Measurements from ENCODE around the gene NFATC1. TPM values are rescaled to one million over a fixed set of nuclear protein-coding genes. Genes with fewer than 3 reads are reported as not detected.

Gene NFATC1
- total RNA-seq, 3 donors from 2014 or later (not counting 1 experiment from before 2014, with no cell fraction given), result 35.8 to 47.4 (median 37.1) TPM

GRCh38 chr18:79356435-79356834, 39.3 kb upstream of the NFATC1 start:
- Mint-ChIP-seq H3K36me3 (peaks cover 7% of the 10 kb centered on the region), H3K4me1 (peaks cover 0 to 9% of the 10 kb centered on the region in 2 donors), H3K27me3 (ENCODE audit: low read depth in 2 of 2) (no peaks in the 10 kb centered on the region), H3K4me3 (no peak overlapping the region), H3K27ac (no peak overlapping the region), H3K9me3 (no peaks in the 10 kb centered on the region)
- H3K9me3 ChIP-seq (ENCODE audit: control insufficient read depth, insufficient read depth, low read length), result no peaks in the 10 kb centered on the region
- H3K27ac ChIP-seq (ENCODE audit: low read length), result no peak overlapping the region
- H3K27me3 ChIP-seq (ENCODE audit: control insufficient read depth, insufficient read depth, low read length), result no peaks in the 10 kb centered on the region
- H3K4me3 ChIP-seq (ENCODE audit: low read length), result no peak overlapping the region
- DNase-seq (no peak), ATAC-seq (no peak)
- H3K36me3 ChIP-seq (ENCODE audit: control insufficient read depth, insufficient read depth, low read length), result peaks cover 20% of the 10 kb centered on the region
- TF ChIP-seq, protein P1, sequence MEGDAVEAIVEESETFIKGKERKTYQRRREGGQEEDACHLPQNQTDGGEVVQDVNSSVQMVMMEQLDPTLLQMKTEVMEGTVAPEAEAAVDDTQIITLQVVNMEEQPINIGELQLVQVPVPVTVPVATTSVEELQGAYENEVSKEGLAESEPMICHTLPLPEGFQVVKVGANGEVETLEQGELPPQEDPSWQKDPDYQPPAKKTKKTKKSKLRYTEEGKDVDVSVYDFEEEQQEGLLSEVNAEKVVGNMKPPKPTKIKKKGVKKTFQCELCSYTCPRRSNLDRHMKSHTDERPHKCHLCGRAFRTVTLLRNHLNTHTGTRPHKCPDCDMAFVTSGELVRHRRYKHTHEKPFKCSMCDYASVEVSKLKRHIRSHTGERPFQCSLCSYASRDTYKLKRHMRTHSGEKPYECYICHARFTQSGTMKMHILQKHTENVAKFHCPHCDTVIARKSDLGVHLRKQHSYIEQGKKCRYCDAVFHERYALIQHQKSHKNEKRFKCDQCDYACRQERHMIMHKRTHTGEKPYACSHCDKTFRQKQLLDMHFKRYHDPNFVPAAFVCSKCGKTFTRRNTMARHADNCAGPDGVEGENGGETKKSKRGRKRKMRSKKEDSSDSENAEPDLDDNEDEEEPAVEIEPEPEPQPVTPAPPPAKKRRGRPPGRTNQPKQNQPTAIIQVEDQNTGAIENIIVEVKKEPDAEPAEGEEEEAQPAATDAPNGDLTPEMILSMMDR (IDR thresholded peaks at IDR 0.05), result no peak
- intact Hi-C loops (cut with micrococcal nuclease), result no loop called here
- 86% methylated on average over 5 of the region's 5 CpGs for WGBS (ENCODE audit: insufficient coverage)
- no peaks in the 10 kb centered on the region for H3K4me1 ChIP-seq (ENCODE audit: control insufficient read depth, insufficient read depth, low read length)

DNA sequence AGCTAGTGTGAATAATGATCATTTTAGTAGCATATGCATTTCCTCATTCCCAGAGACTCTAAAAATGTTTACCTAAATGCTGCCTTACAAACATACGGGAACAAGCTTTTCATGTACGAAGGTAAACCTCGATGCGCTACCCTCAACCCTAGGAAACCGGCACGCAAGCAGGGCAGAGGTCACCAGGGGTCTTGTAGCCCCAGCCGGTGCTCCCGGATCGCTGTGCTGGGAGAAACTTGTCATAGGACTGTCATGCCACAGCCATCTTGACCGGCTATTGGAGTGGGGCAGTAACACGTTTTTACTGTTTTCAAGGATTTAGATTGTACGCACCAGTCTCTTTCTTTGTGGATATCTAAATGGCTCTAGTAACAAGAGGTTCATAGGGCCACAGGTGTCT, 34.8 kb upstream of the NFATC1 start:
- H3K27ac ChIP-seq (ENCODE audit: low read length), result no peak overlapping the region
- no peaks in the 10 kb centered on the region for H3K9me3 ChIP-seq (ENCODE audit: control insufficient read depth, insufficient read depth, low read length)
- no peak overlapping the region for H3K4me3 ChIP-seq (ENCODE audit: low read length)
- Mint-ChIP-seq H3K4me3 (no peak overlapping the region), H3K36me3 (peaks cover 7% of the 10 kb centered on the region), H3K4me1 (peaks cover 0 to 4% of the 10 kb centered on the region in 2 donors), H3K9me3 (no peaks in the 10 kb centered on the region), H3K27me3 (ENCODE audit: low read depth in 2 of 2) (no peaks in the 10 kb centered on the region), H3K27ac (no peak overlapping the region)
- no peaks in the 10 kb centered on the region for H3K4me1 ChIP-seq (ENCODE audit: control insufficient read depth, insufficient read depth, low read length)
- 96% methylated on average over 12 of the region's 12 CpGs for WGBS (ENCODE audit: insufficient coverage)
- H3K27me3 ChIP-seq (ENCODE audit: control insufficient read depth, insufficient read depth, low read length), result no peaks in the 10 kb centered on the region
- intact Hi-C loops (cut with micrococcal nuclease), result no loop called here
- peaks cover 31% of the 10 kb centered on the region for H3K36me3 ChIP-seq (ENCODE audit: control insufficient read depth, insufficient read depth, low read length)
- no peak for ATAC-seq
- TF ChIP-seq, protein P1 (IDR thresholded peaks at IDR 0.05), result no peak
- DNase-seq, result no peak

- Mint-ChIP-seq H3K4me1 (no peaks in the 10 kb centered on the region), H3K36me3 (peaks cover 7% of the 10 kb centered on the region), H3K27ac (no peak overlapping the region), H3K27me3 (ENCODE audit: low read depth in 2 of 2) (no peaks in the 10 kb centered on the region), H3K9me3 (no peaks in the 10 kb centered on the region), H3K4me3 (no peak overlapping the region)
- H3K27ac ChIP-seq (ENCODE audit: low read length), result no peak overlapping the region
- no peaks in the 10 kb centered on the region for H3K27me3 ChIP-seq (ENCODE audit: control insufficient read depth, insufficient read depth, low read length)
- WGBS (ENCODE audit: insufficient coverage), result 97% methylated on average over 19 of the region's 20 CpGs
- TF ChIP-seq, protein P1 (IDR thresholded peaks at IDR 0.05), result no peak
- intact Hi-C loops (cut with micrococcal nuclease), result no loop called here
- DNase-seq, result no peak
- H3K36me3 ChIP-seq (ENCODE audit: control insufficient read depth, insufficient read depth, low read length), result peaks cover 31% of the 10 kb centered on the region
- H3K4me1 ChIP-seq (ENCODE audit: control insufficient read depth, insufficient read depth, low read length), result no peaks in the 10 kb centered on the region
- ATAC-seq, result no peak
- H3K9me3 ChIP-seq (ENCODE audit: control insufficient read depth, insufficient read depth, low read length), result no peaks in the 10 kb centered on the region
- no peak overlapping the region for H3K4me3 ChIP-seq (ENCODE audit: low read length)
These were observed 33.8 kb upstream of the NFATC1 start for GRCh38 chr18:79361766-79362522.

- Histone ChIP-seq H3K4me1 (ENCODE audit: control insufficient read depth, insufficient read depth, low read length) (peaks cover 11% of the 10 kb centered on the region), H3K9me3 (ENCODE audit: control insufficient read depth, insufficient read depth, low read length) (no peaks in the 10 kb centered on the region), H3K27me3 (ENCODE audit: control insufficient read depth, insufficient read depth, low read length) (no peaks in the 10 kb centered on the region), H3K36me3 (ENCODE audit: control insufficient read depth, insufficient read depth, low read length) (peaks cover 20% of the 10 kb centered on the region), H3K27ac (ENCODE audit: low read length) (no peak overlapping the region), H3K4me3 (ENCODE audit: low read length) (no peak overlapping the region)
- WGBS (ENCODE audit: insufficient coverage), result 97% methylated on average over 13 of the region's 13 CpGs
- H3K4me3 Mint-ChIP-seq, result no peak overlapping the region
- no peaks in the 10 kb centered on the region for H3K9me3 Mint-ChIP-seq
- no peaks in the 10 kb centered on the region for H3K27me3 Mint-ChIP-seq (ENCODE audit: low read depth in 2 of 2)
- peaks cover 7% of the 10 kb centered on the region for H3K36me3 Mint-ChIP-seq
- TF ChIP-seq, protein P1 (IDR thresholded peaks at IDR 0.05), result no peak
- ATAC-seq (no peak), DNase-seq (no peak)
- H3K4me1 Mint-ChIP-seq, result peaks cover 9 to 10% of the 10 kb centered on the region in 2 donors
- H3K27ac Mint-ChIP-seq, result no peak overlapping the region
- intact Hi-C loops (cut with micrococcal nuclease), result no loop called here
These were observed 30.0 kb upstream of the NFATC1 start for GRCh38 chr18:79365701-79366100.
